ENCODE results near the gene TGIF2.

TGIF2 gene

DNA sequence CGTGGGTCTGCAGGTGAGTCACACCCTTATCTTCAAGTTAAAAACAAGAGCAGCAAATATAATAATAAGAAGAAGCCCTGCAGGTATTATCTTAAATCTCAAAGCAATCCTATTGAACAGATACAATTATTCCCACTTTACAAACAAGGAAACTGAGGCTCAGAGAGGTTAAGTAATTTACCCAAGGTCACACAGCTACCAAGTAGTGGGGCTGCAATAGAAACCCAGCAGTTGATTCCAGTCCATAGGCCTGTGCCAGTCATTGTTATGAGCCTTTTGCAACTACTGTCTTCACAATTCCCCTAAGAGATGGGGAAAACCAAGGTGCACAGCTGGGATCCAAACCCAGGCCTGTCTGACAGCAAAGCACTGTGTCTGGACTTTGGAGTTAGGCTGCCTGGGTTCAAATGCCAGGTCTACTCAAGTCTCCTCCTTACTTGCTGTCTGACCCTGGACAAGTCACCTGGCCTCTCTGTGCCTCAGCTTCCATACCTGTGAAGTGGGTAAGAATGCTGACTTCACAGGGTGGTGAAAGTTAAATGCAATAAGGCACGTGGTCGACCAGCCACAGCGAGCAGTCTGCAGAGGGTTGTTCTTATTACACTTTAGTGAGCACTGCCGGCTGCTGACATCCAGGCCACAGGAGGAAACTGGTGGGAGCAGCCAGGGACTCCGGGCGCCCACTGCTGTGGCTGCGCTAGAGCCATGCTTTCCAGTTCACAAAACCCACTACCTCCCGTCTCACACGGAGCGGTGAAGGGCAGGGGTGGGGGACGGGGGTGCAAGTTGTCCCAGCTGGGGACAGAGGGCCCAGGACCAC lies 26.0 kb upstream of the TGIF2 start:
- no peak overlapping the region for H3K27ac ChIP-seq
- H3K27me3 ChIP-seq (ENCODE audit: insufficient read depth, low read depth) = no peaks in the 10 kb centered on the region
- no peaks in the 10 kb centered on the region for H3K4me1 ChIP-seq (ENCODE audit: low read depth, poor library complexity, severe bottlenecking)
- H3K4me3 ChIP-seq (IDR thresholded peaks at IDR 0.05; ENCODE audit: insufficient read depth, low read depth, low read length) = no peak overlapping the region
- H2AFZ ChIP-seq (ENCODE audit: low read depth) = no peak overlapping the region
- H3K79me2 ChIP-seq (ENCODE audit: insufficient read depth, low read depth) = no peaks in the 10 kb centered on the region
- no peaks in the 10 kb centered on the region for H3K36me3 ChIP-seq (ENCODE audit: insufficient read depth)
- no peak overlapping the region for H3K9ac ChIP-seq
- H3K4me2 ChIP-seq = no peak overlapping the region
- TF ChIP-seq CTCF (conservative IDR thresholded peaks at IDR 0.05; ENCODE audit: low read depth, low read length) = no peak
- H4K20me1 ChIP-seq (ENCODE audit: insufficient read depth) = no peaks in the 10 kb centered on the region

GRCh38 chr20:36548006-36548315 lies 25.4 kb upstream of the TGIF2 start:
- H3K36me3 ChIP-seq (ENCODE audit: insufficient read depth) = no peaks in the 10 kb centered on the region
- no peak overlapping the region for H3K27ac ChIP-seq
- no peak; the same call in 1 of the 2 replicates for TF ChIP-seq CTCF (conservative IDR thresholded peaks at IDR 0.05; ENCODE audit: low read depth, low read length)
- no peaks in the 10 kb centered on the region for H4K20me1 ChIP-seq (ENCODE audit: insufficient read depth)
- no peak overlapping the region for H3K4me2 ChIP-seq
- no peaks in the 10 kb centered on the region for H3K4me1 ChIP-seq (ENCODE audit: low read depth, poor library complexity, severe bottlenecking)
- H3K9ac ChIP-seq = no peak overlapping the region
- H2AFZ ChIP-seq (ENCODE audit: low read depth) = no peak overlapping the region
- H3K79me2 ChIP-seq (ENCODE audit: insufficient read depth, low read depth) = no peaks in the 10 kb centered on the region
- no peak overlapping the region for H3K4me3 ChIP-seq (IDR thresholded peaks at IDR 0.05; ENCODE audit: insufficient read depth, low read depth, low read length)
- H3K27me3 ChIP-seq (ENCODE audit: insufficient read depth, low read depth) = no peaks in the 10 kb centered on the region

DNA sequence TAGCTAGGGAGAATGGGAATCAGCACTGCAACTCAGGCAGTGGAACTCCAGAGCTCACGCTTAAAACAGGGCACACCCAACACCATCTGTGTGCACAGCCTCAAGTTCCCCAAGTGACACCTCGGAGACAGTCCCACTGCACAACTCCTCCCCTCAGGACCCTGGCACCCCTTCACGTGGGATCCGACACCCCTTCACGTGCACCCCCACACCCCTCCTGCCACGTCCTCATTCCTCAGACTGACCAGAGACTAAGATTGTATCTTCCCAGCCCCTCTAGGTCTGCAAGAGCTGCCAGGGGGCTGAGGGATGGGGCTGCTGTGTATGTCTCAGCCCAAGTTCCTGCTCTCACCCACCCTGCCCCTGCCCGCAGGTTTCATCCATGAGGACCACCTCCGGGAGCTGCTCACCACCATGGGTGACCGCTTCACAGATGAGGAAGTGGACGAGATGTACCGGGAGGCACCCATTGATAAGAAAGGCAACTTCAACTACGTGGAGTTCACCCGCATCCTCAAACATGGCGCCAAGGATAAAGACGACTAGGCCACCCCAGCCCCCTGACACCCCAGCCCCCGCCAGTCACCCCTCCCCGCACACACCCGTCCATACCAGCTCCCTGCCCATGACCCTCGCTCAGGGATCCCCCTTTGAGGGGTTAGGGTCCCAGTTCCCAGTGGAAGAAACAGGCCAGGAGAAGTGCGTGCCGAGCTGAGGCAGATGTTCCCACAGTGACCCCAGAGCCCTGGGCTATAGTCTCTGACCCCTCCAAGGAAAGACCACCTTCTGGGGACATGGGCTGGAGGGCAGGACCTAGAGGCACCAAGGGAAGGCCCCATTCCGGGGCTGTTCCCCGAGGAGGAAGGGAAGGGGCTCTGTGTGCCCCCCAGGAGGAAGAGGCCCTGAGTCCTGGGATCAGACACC lies 24.4 kb upstream of the TGIF2 start:
- Histone ChIP-seq H3K36me3 (ENCODE audit: insufficient read depth) (no peaks in the 10 kb centered on the region), H3K9ac (no peak overlapping the region), H3K4me1 (ENCODE audit: low read depth, poor library complexity, severe bottlenecking) (no peaks in the 10 kb centered on the region), H2AFZ (ENCODE audit: low read depth) (no peak overlapping the region), H3K4me2 (no peak overlapping the region), H3K79me2 (ENCODE audit: insufficient read depth, low read depth) (no peaks in the 10 kb centered on the region), H4K20me1 (ENCODE audit: insufficient read depth) (no peaks in the 10 kb centered on the region), H3K4me3 (IDR thresholded peaks at IDR 0.05; ENCODE audit: insufficient read depth, low read depth, low read length) (no peak overlapping the region), H3K27me3 (ENCODE audit: insufficient read depth, low read depth) (no peaks in the 10 kb centered on the region), H3K27ac (no peak overlapping the region)
- no peak for TF ChIP-seq CTCF (conservative IDR thresholded peaks at IDR 0.05; ENCODE audit: low read depth, low read length)

DNA sequence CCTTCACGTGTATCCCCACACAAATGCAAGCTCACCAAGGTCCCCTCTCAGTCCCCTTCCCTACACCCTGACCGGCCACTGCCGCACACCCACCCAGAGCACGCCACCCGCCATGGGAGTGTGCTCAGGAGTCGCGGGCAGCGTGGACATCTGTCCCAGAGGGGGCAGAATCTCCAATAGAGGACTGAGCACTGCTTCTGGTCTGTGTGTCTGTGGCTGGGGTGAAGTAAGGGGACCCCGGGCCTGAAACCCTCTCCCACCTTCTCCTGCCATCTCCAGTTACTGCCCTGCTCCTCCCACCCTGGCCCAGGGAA lies 23.8 kb upstream of the TGIF2 start:
- no peak overlapping the region for H2AFZ ChIP-seq (ENCODE audit: low read depth)
- no peaks in the 10 kb centered on the region for H4K20me1 ChIP-seq (ENCODE audit: insufficient read depth)
- H3K36me3 ChIP-seq (ENCODE audit: insufficient read depth) = no peaks in the 10 kb centered on the region
- H3K27ac ChIP-seq = no peak overlapping the region
- no peaks in the 10 kb centered on the region for H3K27me3 ChIP-seq (ENCODE audit: insufficient read depth, low read depth)
- TF ChIP-seq CTCF (conservative IDR thresholded peaks at IDR 0.05; ENCODE audit: low read depth, low read length) = no peak
- no peaks in the 10 kb centered on the region for H3K79me2 ChIP-seq (ENCODE audit: insufficient read depth, low read depth)
- no peak overlapping the region for H3K9ac ChIP-seq
- H3K4me1 ChIP-seq (ENCODE audit: low read depth, poor library complexity, severe bottlenecking) = no peaks in the 10 kb centered on the region
- H3K4me3 ChIP-seq (IDR thresholded peaks at IDR 0.05; ENCODE audit: insufficient read depth, low read depth, low read length) = no peak overlapping the region
- H3K4me2 ChIP-seq = no peak overlapping the region
